Upper lobe of left lung (tissue), 4 donors: ENCODE data around the gene ROR2.

ENCODE experiments used
- EP300 ChIP-seq, 4 donors: sonication (generic); formaldehyde crosslinking; IDR thresholded peaks; one replicate each; pipeline ENCODE4 v1.5.1; 2017; ENCODE audit warnings: antibody characterized with exemption in 4 of 4, control low read depth in 2 of 4
- POLR2A ChIP-seq, 4 donors: fragments of 450-650 bp; IDR thresholded peaks; one replicate each; pipeline ENCODE4 v1.5.1; 2016 to 2017; ENCODE audit warnings: antibody characterized with exemption in 4 of 4, mild to moderate bottlenecking in 2 of 4
- TF ChIP-seq, protein P1 (sequence below), 6 experiments: fragments of 450-650 bp in 4 of 6; fragments of 200-600 bp in 2 of 6; sonication (generic) in 2 of 6; IDR thresholded peaks; one replicate each; pipeline ENCODE4 v1.5.1; 2016 to 2019; ENCODE audit warnings: antibody characterized with exemption in 6 of 6

DNA sequence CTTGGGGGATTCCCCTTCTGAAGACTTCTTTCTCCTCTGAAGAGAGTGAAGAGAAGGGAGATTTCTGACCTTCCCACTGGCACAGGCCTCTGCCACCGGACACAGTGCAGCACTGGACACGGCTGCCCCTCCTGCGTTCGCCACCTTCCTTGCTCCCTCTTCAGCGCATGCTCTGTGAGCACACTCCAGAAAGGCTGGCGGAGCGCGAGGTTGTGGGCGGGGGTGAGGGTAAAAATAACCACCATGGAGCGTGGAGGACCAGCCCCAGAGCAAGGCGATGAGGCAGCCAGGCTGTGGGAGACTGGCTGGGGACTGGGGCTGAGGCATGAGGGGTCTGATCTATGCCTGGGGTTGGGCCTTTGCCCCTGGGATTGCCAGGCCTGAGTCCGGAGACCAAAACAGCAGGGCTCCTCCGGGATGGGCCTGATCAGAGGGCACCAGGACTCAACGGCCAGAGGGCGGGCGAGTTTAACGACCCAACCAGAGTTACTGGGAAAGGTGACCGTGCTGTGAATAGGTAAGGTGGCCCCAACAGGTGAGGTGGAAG is 97.2 kb downstream of the ROR2 start:
- TF ChIP-seq, protein P1, sequence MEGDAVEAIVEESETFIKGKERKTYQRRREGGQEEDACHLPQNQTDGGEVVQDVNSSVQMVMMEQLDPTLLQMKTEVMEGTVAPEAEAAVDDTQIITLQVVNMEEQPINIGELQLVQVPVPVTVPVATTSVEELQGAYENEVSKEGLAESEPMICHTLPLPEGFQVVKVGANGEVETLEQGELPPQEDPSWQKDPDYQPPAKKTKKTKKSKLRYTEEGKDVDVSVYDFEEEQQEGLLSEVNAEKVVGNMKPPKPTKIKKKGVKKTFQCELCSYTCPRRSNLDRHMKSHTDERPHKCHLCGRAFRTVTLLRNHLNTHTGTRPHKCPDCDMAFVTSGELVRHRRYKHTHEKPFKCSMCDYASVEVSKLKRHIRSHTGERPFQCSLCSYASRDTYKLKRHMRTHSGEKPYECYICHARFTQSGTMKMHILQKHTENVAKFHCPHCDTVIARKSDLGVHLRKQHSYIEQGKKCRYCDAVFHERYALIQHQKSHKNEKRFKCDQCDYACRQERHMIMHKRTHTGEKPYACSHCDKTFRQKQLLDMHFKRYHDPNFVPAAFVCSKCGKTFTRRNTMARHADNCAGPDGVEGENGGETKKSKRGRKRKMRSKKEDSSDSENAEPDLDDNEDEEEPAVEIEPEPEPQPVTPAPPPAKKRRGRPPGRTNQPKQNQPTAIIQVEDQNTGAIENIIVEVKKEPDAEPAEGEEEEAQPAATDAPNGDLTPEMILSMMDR (IDR thresholded peaks at IDR 0.05) = no peak
- TF ChIP-seq EP300 (IDR thresholded peaks at IDR 0.05) = no peak
- TF ChIP-seq POLR2A (IDR thresholded peaks at IDR 0.05) = no peak
